Keratinocyte (primary cell): ENCODE data around the gene ZNF653. TPM values are rescaled to one million over a fixed set of nuclear protein-coding genes. Genes with fewer than 3 reads are reported as not detected.

ENCODE experiments used
- polyA plus RNA-seq, 5 experiments: library from polyadenylated mRNA; depleted of rRNA in 3 of 5; stranded (reverse) in 3 of 5; stranded (forward) in 1 of 5; unstranded in 1 of 5; fragments of >200 nt; gene quantifications; 1 replicate in 1 of 5; 2 replicates in 3 of 5; 3 replicates in 1 of 5; pipeline versions ENCODE4 v1.2.1 to v1.2.3, GENCODE V29; 2011 to 2012; ENCODE audit warnings: missing spikeins in 2 of 5, low read depth in 1 of 5, low replicate concordance in 1 of 5
- small RNA-seq, 3 experiments: library from RNA; depleted of rRNA; stranded (forward); fragments of <200 nt; gene quantifications; one replicate each; pipeline ENCODE3, GENCODE V24; 2012; ENCODE audit warnings: low read depth in 3 of 3, low replicate concordance in 1 of 3; ENCODE audit not compliant: insufficient read length in 3 of 3

The ZNF653 gene
- polyA plus RNA-seq, 1 donor (not counting 4 experiments of a cell fraction or from before 2014, with no cell fraction given), result 3.8 TPM

Small RNAs within 50 kb of the gene (small RNA-seq; reads per million reads assigned to genes)
- 0 to 0.25 (median 0) reads per million in 3 experiments for gene MIR7974
- 0 reads per million in 3 experiments for gene RN7SL833P

Other genes with a start within 250 kb of the ZNF653 start
- gene DOCK6, start 243.3 kb downstream of the ZNF653 start, polyA plus RNA-seq, result 9.1 to 14.1 TPM (median 13.3 TPM) in 3 replicates
- not detected in 3 replicates for gene TSPAN16, start 209.7 kb downstream of the ZNF653 start, polyA plus RNA-seq
- 63.1 to 99.0 TPM (median 66.0 TPM) in 3 replicates for gene RAB3D, start 166.2 kb downstream of the ZNF653 start, polyA plus RNA-seq
- 65.5 to 107 TPM (median 91.7 TPM) in 3 replicates for gene TMEM205, start 159.6 kb downstream of the ZNF653 start, polyA plus RNA-seq
- 6.4 to 9.1 TPM (median 7.5 TPM) in 3 replicates for gene CCDC159, start 159.3 kb downstream of the ZNF653 start, polyA plus RNA-seq
- 3.5 to 9.1 TPM (median 5.7 TPM) in 3 replicates for gene PLPPR2, start 150.4 kb downstream of the ZNF653 start, polyA plus RNA-seq
- gene SWSAP1, start 131.2 kb downstream of the ZNF653 start, polyA plus RNA-seq, result 2.1 to 2.5 TPM (median 2.2 TPM) in 3 replicates
- 0.68 to 0.94 TPM (median 0.85 TPM) in 3 replicates for gene EPOR, start 121.5 kb downstream of the ZNF653 start, polyA plus RNA-seq
- not detected in 3 replicates for gene RGL3, start 86.5 kb downstream of the ZNF653 start, polyA plus RNA-seq
- 0.05 to 0.52 TPM (median 0.09 TPM) in 3 replicates for gene ODAD3, start 70.7 kb downstream of the ZNF653 start, polyA plus RNA-seq
- gene PRKCSH, start 70.2 kb downstream of the ZNF653 start, polyA plus RNA-seq, result 47.9 to 125 TPM (median 56.3 TPM) in 3 replicates
- gene ELAVL3, start 24.8 kb downstream of the ZNF653 start, polyA plus RNA-seq, result not detected in 3 replicates
- 16.0 to 18.8 TPM (median 18.3 TPM) in 3 replicates for gene ECSIT, start 23.3 kb upstream of the ZNF653 start, polyA plus RNA-seq
- gene CNN1, start 33.0 kb upstream of the ZNF653 start, polyA plus RNA-seq, result 0.16 TPM in 1 of 3 replicates, not detected in the others
- gene ELOF1, start 53.4 kb upstream of the ZNF653 start, polyA plus RNA-seq, result 45.3 to 96.1 TPM (median 47.5 TPM) in 3 replicates
- 10.3 to 35.5 TPM (median 15.0 TPM) in 3 replicates for gene ACP5, start 71.8 kb upstream of the ZNF653 start, polyA plus RNA-seq
- gene ZNF627, start 91.6 kb upstream of the ZNF653 start, polyA plus RNA-seq, result 6.3 to 8.5 TPM (median 7.6 TPM) in 3 replicates
- gene ZNF823, start 233.1 kb upstream of the ZNF653 start, polyA plus RNA-seq, result 3.7 to 6.3 TPM (median 5.6 TPM) in 3 replicates